HG03025 (cell line): ENCODE data around the gene HDAC3.

Experiments
- ATAC-seq: cut with Tn5 transposase; IDR thresholded peaks from one replicate; pipeline ENCODE4 v1.9.1; 2021; ENCODE audit warnings: mild to moderate bottlenecking, moderate library complexity; ENCODE audit not compliant: unreplicated experiment, low FRiP score

HDAC3 gene

GRCh38 chr5:141608046-141608445, 28.6 kb downstream of the HDAC3 start:
- no peak for ATAC-seq

- peak; percentile 91 for ATAC-seq
Observed at GRCh38 chr5:141605523-141606277, 30.9 kb downstream of the HDAC3 start.

GRCh38 chr5:141603923-141604717, 32.5 kb downstream of the HDAC3 start:
- ATAC-seq, result no peak

- ATAC-seq, result no peak
Observed at GRCh38 chr5:141602606-141603005, 34.0 kb downstream of the HDAC3 start.

GRCh38 chr5:141598391-141599345, 38.0 kb downstream of the HDAC3 start:
- no peak for ATAC-seq

GRCh38 chr5:141597814-141598213, 38.8 kb downstream of the HDAC3 start:
- no peak for ATAC-seq

- no peak for ATAC-seq
Observed at GRCh38 chr5:141597394-141597793, 39.3 kb downstream of the HDAC3 start.

- no peak for ATAC-seq
Observed at GRCh38 chr5:141596867-141597266, 39.8 kb downstream of the HDAC3 start.

- ATAC-seq, result no peak
Observed at GRCh38 chr5:141590127-141590526, 46.5 kb downstream of the HDAC3 start.

GRCh38 chr5:141586246-141586645, 50.4 kb downstream of the HDAC3 start:
- ATAC-seq, result no peak

GRCh38 chr5:141585594-141585993, 51.1 kb downstream of the HDAC3 start:
- ATAC-seq, result no peak

GRCh38 chr5:141574122-141574510, 62.5 kb downstream of the HDAC3 start:
- no peak for ATAC-seq

- ATAC-seq, result no peak
Observed at GRCh38 chr5:141573489-141574121, 63.0 kb downstream of the HDAC3 start.
